Measurements from ENCODE around the gene PUM2.
A peak's percentile ranks its signal among the peaks of the same experiment; 100 is the strongest.
"Not testable (repeated sequence)": the region's sequence is repeated elsewhere in the genome, so short reads cannot be mapped to it uniquely, and the experiment has no call there.

PUM2 gene

DNA sequence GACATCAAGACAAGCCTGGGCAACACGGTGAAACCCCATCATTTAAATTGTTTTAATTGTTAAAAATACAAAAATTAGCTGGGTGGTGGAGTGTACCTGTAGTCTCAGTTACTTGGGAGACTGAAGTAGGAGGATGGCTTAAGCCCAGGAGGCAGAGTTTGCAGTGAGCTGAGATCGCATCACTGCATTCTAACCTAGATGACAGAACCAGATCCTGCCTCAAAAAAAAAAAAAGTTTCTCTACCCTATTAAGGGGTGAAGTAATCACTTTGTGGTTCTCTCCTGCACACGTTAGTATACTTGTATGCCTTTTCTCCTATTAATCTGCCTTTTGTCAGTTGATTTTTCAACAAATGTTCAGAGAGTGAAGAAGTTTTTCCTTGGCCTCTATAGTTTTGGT, 18.1 kb upstream of the PUM2 start:
- no peak for DNase-seq (ENCODE audit: low read depth)
- TF ChIP-seq, protein P1, sequence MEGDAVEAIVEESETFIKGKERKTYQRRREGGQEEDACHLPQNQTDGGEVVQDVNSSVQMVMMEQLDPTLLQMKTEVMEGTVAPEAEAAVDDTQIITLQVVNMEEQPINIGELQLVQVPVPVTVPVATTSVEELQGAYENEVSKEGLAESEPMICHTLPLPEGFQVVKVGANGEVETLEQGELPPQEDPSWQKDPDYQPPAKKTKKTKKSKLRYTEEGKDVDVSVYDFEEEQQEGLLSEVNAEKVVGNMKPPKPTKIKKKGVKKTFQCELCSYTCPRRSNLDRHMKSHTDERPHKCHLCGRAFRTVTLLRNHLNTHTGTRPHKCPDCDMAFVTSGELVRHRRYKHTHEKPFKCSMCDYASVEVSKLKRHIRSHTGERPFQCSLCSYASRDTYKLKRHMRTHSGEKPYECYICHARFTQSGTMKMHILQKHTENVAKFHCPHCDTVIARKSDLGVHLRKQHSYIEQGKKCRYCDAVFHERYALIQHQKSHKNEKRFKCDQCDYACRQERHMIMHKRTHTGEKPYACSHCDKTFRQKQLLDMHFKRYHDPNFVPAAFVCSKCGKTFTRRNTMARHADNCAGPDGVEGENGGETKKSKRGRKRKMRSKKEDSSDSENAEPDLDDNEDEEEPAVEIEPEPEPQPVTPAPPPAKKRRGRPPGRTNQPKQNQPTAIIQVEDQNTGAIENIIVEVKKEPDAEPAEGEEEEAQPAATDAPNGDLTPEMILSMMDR (IDR thresholded peaks at IDR 0.05; ENCODE audit: insufficient read depth, low read depth, low read length, missing control alignments): no peak
- H3K4me3 ChIP-seq (ENCODE audit: low read depth, low read length): no peak overlapping the region

DNA sequence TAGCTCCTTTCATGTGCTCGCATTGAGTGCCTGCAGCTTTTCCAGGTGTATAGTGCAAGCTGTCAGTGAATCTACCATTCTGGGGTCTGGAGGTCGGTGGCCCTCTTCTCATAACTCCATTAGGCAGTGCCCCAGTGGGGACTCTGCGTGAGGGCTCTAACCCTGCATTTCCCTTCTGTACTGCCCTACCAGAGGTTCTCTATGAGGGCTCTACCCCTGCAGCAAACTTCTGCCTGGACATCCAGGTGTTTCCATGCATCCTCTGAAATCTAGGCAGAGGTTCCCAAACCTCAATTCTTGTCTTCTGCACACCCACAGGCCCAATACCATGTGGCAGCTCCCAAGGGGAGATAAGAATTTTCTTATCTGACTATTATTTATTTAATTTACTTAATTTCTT, 17.3 kb upstream of the PUM2 start:
- not testable (repeated sequence) for H3K4me3 ChIP-seq (ENCODE audit: low read depth, low read length); DNase-seq (ENCODE audit: low read depth)

DNA sequence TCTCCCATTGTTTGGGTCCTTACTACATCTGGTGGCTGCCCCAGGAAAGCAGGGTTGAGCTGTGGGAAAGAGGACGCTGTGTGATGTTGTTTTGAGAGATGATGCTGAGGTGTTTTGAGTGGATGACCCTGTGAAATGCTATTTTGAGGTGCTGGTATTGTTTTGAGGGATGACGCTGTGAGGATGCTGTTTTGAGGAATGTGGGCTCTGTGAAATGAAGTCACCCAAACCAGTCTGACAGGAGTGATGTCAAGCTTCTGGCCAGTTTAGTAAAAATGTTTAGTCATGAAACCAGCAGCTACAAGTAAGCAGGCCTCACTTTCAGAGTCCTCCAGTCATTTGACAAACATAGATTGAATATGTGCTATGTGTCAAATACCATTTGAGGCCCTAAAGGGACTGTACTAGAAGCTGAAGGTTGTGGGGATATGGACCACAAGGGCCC, 16.1 kb upstream of the PUM2 start:
- DNase-seq (ENCODE audit: low read depth): no peak
- no peak overlapping the region for H3K4me3 ChIP-seq (ENCODE audit: low read depth, low read length)
- TF ChIP-seq, protein P1 (IDR thresholded peaks at IDR 0.05; ENCODE audit: insufficient read depth, low read depth, low read length, missing control alignments): no peak

DNA sequence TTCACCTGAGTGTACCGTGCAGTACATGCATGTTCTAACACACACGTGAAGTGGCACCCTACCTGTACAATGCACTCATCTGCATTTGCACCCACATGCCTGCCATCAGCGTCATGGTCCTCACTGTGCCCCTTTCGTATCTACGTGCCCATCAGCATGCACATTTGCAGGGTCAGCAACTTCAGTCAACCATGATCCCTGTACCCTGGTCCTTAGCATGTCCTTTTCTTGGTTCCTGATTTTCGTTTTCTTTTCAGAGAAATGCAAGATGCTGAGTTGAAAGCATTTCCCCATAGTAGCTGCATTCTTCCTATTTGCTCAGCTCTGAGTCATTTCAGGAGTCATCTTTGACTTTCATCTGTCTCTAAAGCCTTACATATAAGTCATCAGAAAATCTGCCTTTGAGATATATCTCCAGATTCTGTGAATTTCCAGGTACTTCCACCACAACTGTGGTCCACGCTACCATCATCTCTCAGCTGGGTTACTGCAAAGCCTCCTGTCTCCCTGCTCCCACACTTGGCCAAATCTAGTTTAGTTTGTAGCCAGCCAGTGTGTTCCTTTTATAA, 14.7 kb upstream of the PUM2 start:
- peak; percentile 87 for DNase-seq (ENCODE audit: low read depth)
- TF ChIP-seq, protein P1 (IDR thresholded peaks at IDR 0.05; ENCODE audit: insufficient read depth, low read depth, low read length, missing control alignments): no peak
- H3K4me3 ChIP-seq (ENCODE audit: low read depth, low read length): peak overlapping the region; percentile 23

DNA sequence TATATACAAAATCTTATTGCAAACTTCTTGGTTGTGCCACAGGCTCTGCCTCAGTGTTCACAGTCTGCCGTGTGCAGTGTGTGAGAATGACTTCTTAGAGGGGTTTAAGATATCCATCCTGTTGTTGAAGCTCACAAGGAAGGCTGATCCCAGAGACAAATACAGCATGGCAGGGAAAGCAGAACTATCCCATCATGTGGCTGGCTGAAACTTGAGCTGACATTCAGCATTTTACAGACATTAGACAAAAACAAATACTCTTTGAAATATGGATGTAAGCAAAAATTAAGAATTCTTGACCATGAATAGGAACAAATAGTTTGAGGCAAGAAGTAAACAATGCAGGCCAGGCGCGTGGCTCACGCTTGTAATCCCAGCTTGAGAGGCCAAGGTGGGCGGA, 12.9 kb upstream of the PUM2 start:
- H3K4me3 ChIP-seq (ENCODE audit: low read depth, low read length): no peak overlapping the region
- no peak for DNase-seq (ENCODE audit: low read depth)
- TF ChIP-seq, protein P1 (IDR thresholded peaks at IDR 0.05; ENCODE audit: insufficient read depth, low read depth, low read length, missing control alignments): no peak

DNA sequence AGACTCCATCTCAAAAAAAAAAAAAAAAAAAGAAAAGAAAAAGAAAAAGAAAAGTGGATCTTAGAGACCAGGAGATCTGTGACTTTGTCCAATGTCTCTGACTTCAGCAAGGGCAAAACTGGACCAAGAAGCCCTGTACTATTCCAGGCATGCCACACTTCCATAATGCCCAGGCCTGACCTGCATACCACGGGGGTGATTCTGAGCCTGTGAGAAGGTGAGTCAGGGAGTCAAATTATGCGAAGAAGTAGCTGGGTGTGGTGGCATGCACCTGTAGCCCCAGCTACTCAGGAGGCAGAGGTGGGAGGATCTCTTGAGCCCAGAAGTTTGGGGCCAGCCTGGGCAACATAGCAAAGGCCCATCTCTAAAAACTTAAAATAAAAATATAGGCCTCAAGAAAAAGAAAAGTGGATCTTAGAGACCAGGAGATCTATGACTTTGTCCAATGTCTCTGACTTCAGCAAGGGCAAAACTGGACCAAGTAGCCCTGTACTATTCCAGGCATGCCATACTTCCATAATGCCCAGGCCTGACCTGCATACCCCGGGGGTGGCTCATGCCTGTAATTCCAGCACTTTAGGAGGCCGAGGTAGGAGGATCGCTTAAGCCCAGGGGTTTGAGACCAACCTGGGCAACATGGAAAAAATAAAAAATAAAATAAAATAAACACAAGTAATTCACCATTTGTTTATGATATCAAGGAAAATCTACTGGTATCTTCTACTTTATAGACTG, 12.2 kb upstream of the PUM2 start:
- TF ChIP-seq, protein P1 (IDR thresholded peaks at IDR 0.05; ENCODE audit: insufficient read depth, low read depth, low read length, missing control alignments): no peak
- no peak overlapping the region for H3K4me3 ChIP-seq (ENCODE audit: low read depth, low read length)
- DNase-seq (ENCODE audit: low read depth): no peak

DNA sequence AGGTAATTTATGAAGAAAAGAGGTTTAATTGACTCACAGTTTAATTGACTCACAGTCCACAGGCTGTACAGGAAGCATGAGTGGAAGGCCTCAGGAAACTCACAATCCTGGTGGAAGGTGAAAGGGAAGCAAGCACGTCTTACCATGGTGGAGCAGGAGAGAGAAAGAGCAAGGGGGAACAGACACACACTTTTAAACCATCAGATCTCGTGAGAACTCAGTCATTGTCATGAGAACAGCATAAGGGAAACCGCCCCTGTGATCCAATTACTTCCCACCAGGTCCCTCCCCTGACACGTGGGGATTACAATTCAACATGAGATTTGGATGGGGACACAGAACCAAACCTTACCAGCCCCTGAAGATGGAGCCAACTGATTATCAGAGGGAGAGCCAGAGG, 11.2 kb upstream of the PUM2 start:
- no peak for DNase-seq (ENCODE audit: low read depth)
- TF ChIP-seq, protein P1 (IDR thresholded peaks at IDR 0.05; ENCODE audit: insufficient read depth, low read depth, low read length, missing control alignments): no peak

More for the DNA sequence above, 11.2 kb upstream of the PUM2 start:
- H3K4me3 ChIP-seq (ENCODE audit: low read depth, low read length): no peak overlapping the region
